Endodermal cell (in vitro differentiated cells): ENCODE data around the gene C1orf198. TPM values are rescaled to one million over a fixed set of nuclear protein-coding genes. Genes with fewer than 3 reads are reported as not detected.

Experiments
- DNase-seq: peaks from one replicate; pipeline ENCODE4 v3.0.0-alpha.2; 2017
- H3K27ac ChIP-seq: 2 replicates; pipeline ENCODE4 v1.5.1; 2013; ENCODE audit warnings: mild to moderate bottlenecking, low read depth, low read length, moderate library complexity
- H3K27me3 ChIP-seq: 2 replicates; pipeline ENCODE4 v1.6.1; 2013; ENCODE audit warnings: mild to moderate bottlenecking, low read length, moderate library complexity; ENCODE audit not compliant: insufficient read depth, control insufficient read depth, poor library complexity, severe bottlenecking
- H3K36me3 ChIP-seq: 2 replicates; pipeline ENCODE4 v1.7.0; 2013; ENCODE audit warnings: mild to moderate bottlenecking, low read length, moderate library complexity; ENCODE audit not compliant: control insufficient read depth, insufficient read depth
- H3K4me1 ChIP-seq: one replicate; pipeline ENCODE4 v1.7.0; 2013; ENCODE audit warnings: low read length; ENCODE audit not compliant: control insufficient read depth, insufficient read depth
- H3K4me3 ChIP-seq: 2 replicates; pipeline ENCODE4 v1.5.1; 2013; ENCODE audit warnings: mild to moderate bottlenecking, low read length, moderate library complexity
- H3K9ac ChIP-seq: 2 replicates; pipeline ENCODE4 v1.6.1; 2013; ENCODE audit warnings: mild to moderate bottlenecking, low read length, moderate library complexity; ENCODE audit not compliant: poor library complexity, severe bottlenecking; ENCODE audit errors: extremely low read depth
- H3K9me3 ChIP-seq: 2 replicates; pipeline ENCODE4 v1.6.1; 2013; ENCODE audit warnings: mild to moderate bottlenecking, low read length, moderate library complexity; ENCODE audit not compliant: control insufficient read depth
- H3K27ac Mint-ChIP-seq: 2 replicates; pipeline ENCODE4 v1.8.0; 2020; ENCODE audit warnings: mixed read lengths
- H3K27me3 Mint-ChIP-seq: 2 replicates; pipeline ENCODE4 v1.8.0; 2021; ENCODE audit warnings: mild to moderate bottlenecking, mixed read lengths; ENCODE audit not compliant: insufficient read depth
- H3K36me3 Mint-ChIP-seq: 2 replicates; pipeline ENCODE4 v1.8.0; 2020; ENCODE audit warnings: low read depth, mixed read lengths
- H3K4me1 Mint-ChIP-seq: 2 replicates; pipeline ENCODE4 v1.8.0; 2020; ENCODE audit warnings: mixed read lengths
- H3K4me3 Mint-ChIP-seq: 2 replicates; pipeline ENCODE4 v1.8.0; 2020; ENCODE audit warnings: mild to moderate bottlenecking, moderate library complexity, mixed read lengths
- H3K9me3 Mint-ChIP-seq: 2 replicates; pipeline ENCODE4 v1.8.0; 2020; ENCODE audit warnings: mild to moderate bottlenecking, mixed read lengths
- WGBS, 2 experiments: methylation state at CpG; one replicate each; pipeline versions ENCODE4 v1.1.5 to v1.1.7; 2013; ENCODE audit warnings: missing lambda C conversion rate in 2 of 2, mixed read lengths in 1 of 2; ENCODE audit not compliant: insufficient coverage in 1 of 2, insufficient read length in 1 of 2; 5-methylcytosine and 5-hydroxymethylcytosine counted together
- total RNA-seq, 2 donors: library from RNA; stranded (reverse); fragmentation: NEBNext Ultra II Directional in 1 of 2; extraction: Animal tissue kit (Norgen Biotek cat#: 25700) in 1 of 2; gene quantifications; 2 replicates in 1 of 2; 3 replicates in 1 of 2; pipeline ENCODE4 v1.2.1, GENCODE V29; 2021
- TF ChIP-seq, protein P1 (sequence below): fragments of 200-600 bp; sonication (generic); conservative IDR thresholded peaks from 2 replicates; pipeline ENCODE4 v1.5.0; 2021; ENCODE audit warnings: antibody characterized with exemption, mild to moderate bottlenecking

C1orf198 gene
- total RNA-seq, 2 donors from 2014 or later = 37.5 to 44.8 TPM

DNA sequence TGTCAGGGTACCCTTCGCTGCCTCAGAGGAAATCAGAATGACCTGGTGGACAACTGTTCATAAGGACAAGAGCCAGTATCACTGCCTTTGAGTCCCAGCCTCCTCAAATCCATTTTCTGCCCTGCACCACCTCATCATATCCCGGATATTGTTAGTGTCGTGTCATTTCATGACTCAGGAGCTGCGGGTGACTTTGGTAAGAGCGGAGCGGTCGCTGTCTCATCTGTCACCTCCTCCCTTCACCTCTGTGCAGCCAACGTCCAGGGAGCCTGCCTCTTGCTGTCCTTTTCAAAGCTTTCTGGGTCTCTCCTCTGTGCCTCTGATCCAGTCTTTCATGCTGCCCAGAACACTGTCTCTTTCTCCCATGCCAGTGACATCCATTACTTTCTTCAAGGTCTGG is 7.0 kb upstream of the C1orf198 start:
- Mint-ChIP-seq H3K4me1 (peaks cover 8% of the 10 kb centered on the region), H3K9me3 (no peaks in the 10 kb centered on the region), H3K27me3 (peaks cover 5% of the 10 kb centered on the region), H3K27ac (no peak overlapping the region), H3K4me3 (no peak overlapping the region), H3K36me3 (no peaks in the 10 kb centered on the region)
- peaks cover 3% of the 10 kb centered on the region for H3K4me1 ChIP-seq
- no peak overlapping the region for H3K9ac ChIP-seq
- TF ChIP-seq, protein P1, sequence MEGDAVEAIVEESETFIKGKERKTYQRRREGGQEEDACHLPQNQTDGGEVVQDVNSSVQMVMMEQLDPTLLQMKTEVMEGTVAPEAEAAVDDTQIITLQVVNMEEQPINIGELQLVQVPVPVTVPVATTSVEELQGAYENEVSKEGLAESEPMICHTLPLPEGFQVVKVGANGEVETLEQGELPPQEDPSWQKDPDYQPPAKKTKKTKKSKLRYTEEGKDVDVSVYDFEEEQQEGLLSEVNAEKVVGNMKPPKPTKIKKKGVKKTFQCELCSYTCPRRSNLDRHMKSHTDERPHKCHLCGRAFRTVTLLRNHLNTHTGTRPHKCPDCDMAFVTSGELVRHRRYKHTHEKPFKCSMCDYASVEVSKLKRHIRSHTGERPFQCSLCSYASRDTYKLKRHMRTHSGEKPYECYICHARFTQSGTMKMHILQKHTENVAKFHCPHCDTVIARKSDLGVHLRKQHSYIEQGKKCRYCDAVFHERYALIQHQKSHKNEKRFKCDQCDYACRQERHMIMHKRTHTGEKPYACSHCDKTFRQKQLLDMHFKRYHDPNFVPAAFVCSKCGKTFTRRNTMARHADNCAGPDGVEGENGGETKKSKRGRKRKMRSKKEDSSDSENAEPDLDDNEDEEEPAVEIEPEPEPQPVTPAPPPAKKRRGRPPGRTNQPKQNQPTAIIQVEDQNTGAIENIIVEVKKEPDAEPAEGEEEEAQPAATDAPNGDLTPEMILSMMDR = no peak
- no peaks in the 10 kb centered on the region for H3K36me3 ChIP-seq
- no peak overlapping the region for H3K4me3 ChIP-seq
- WGBS, 2 experiments = 94 to 96% methylated on average over 8 of the region's 8 CpGs
- no peak for DNase-seq
- H3K9me3 ChIP-seq = no peaks in the 10 kb centered on the region
- no peak overlapping the region for H3K27ac ChIP-seq
- no peaks in the 10 kb centered on the region for H3K27me3 ChIP-seq

- WGBS, 2 experiments = 97 to 98% methylated on average over 4 of the region's 4 CpGs
- Histone ChIP-seq H3K27me3 (no peaks in the 10 kb centered on the region), H3K4me3 (no peak overlapping the region), H3K36me3 (no peaks in the 10 kb centered on the region), H3K27ac (no peak overlapping the region), H3K9me3 (no peaks in the 10 kb centered on the region), H3K9ac (no peak overlapping the region), H3K4me1 (no peaks in the 10 kb centered on the region)
- peaks cover 13% of the 10 kb centered on the region for H3K27me3 Mint-ChIP-seq
- no peak overlapping the region for H3K27ac Mint-ChIP-seq
- H3K4me3 Mint-ChIP-seq = no peak overlapping the region
- no peaks in the 10 kb centered on the region for H3K9me3 Mint-ChIP-seq
- no peak for DNase-seq
- TF ChIP-seq, protein P1 = no peak
- H3K36me3 Mint-ChIP-seq = no peaks in the 10 kb centered on the region
- H3K4me1 Mint-ChIP-seq = peaks cover 30% of the 10 kb centered on the region
Observed at GRCh38 chr1:230870916-230871315, 2.6 kb upstream of the C1orf198 start.

GRCh38 chr1:230869500-230869899 is 1.2 kb upstream of the C1orf198 start:
- Histone ChIP-seq H3K9ac (peak overlapping the region; percentile 91), H3K36me3 (no peaks in the 10 kb centered on the region), H3K9me3 (no peaks in the 10 kb centered on the region), H3K27me3 (no peaks in the 10 kb centered on the region), H3K4me1 (no peaks in the 10 kb centered on the region), H3K27ac (peak overlapping the region; percentile 98), H3K4me3 (peak overlapping the region; percentile 79)
- TF ChIP-seq, protein P1 = no peak
- Mint-ChIP-seq H3K4me3 (peak overlapping the region; percentile 84), H3K9me3 (no peaks in the 10 kb centered on the region), H3K27me3 (peaks cover 13% of the 10 kb centered on the region), H3K27ac (peak overlapping the region; percentile 96), H3K4me1 (peaks cover 30% of the 10 kb centered on the region), H3K36me3 (no peaks in the 10 kb centered on the region)
- 79 to 80% methylated on average over 3 to 4 of the region's 4 CpGs for WGBS, 2 experiments
- no peak for DNase-seq
